A549 (cell line): Measurements from ENCODE around the gene ELOVL5. TPM values are rescaled to one million over a fixed set of nuclear protein-coding genes. Genes with fewer than 3 reads are reported as not detected.

Experiments
- ATAC-seq, 2 experiments: fragments of 200-7000 bp in 1 of 2; fragments of >200 bp in 1 of 2; cut with Nextera tagmentation in 1 of 2; cut with Tn5 transposase in 1 of 2; 3 replicates each; pipeline versions ENCODE4 v1.8.0 to v1.9.1; 2018 to 2020; ENCODE audit warnings: mild to moderate bottlenecking in 1 of 2, moderate library complexity in 1 of 2
- CTCF ChIA-PET: fragments of 300-600 bp; sonication (Branson Sonifier 250); formaldehyde crosslinking; extraction: SDS; loops from one replicate; lab custom pipeline; 2021; ENCODE audit warnings: antibody characterized with exemption, inconsistent platforms; lab: Yijun Ruan, JAX
- POLR2A ChIA-PET: fragments of 350-600 bp; formaldehyde crosslinking; extraction: SDS; loops from one replicate; lab custom pipeline; 2021; ENCODE audit warnings: antibody characterized with exemption, inconsistent platforms; lab: Yijun Ruan, JAX
- DNase-seq, 2 experiments: peaks; one replicate each; pipeline versions ENCODE4 v3.0.0 to v3.0.0-alpha.2; 2011 to 2016; ENCODE audit warnings: low read depth in 1 of 2, low spot score in 1 of 2
- FAIRE-seq: peaks from 2 replicates; lab custom pipeline; 2011; peaks lifted over from hg19 to GRCh38; lab: Jason Lieb, UNC
- H3K27ac ChIP-seq, 2 experiments: fragments of >200 bp; sonication (Bioruptor Twin); formaldehyde crosslinking; 3 replicates each; pipeline ENCODE4 v1.5.1; 2016 to 2017
- H3K4me1 ChIP-seq: fragments of >200 bp; sonication (Bioruptor Twin); formaldehyde crosslinking; 3 replicates; pipeline ENCODE4 v1.6.1; 2016
- H3K4me2 ChIP-seq: fragments of >200 bp; sonication (Bioruptor Twin); formaldehyde crosslinking; 3 replicates; pipeline ENCODE4 v1.6.1; 2016
- H3K4me3 ChIP-seq: fragments of >200 bp; sonication (Bioruptor Twin); formaldehyde crosslinking; 3 replicates; pipeline ENCODE4 v1.5.1; 2016
- H3K9me3 ChIP-seq: fragments of >200 bp; sonication (Bioruptor Twin); formaldehyde crosslinking; 3 replicates; pipeline ENCODE4 v1.6.1; 2016
- BCL3 ChIP-seq: fragments of >200 bp; sonication (Bioruptor Twin); formaldehyde crosslinking; IDR thresholded peaks from 3 replicates; pipeline ENCODE4 v1.6.1; 2016
- CEBPB ChIP-seq, 2 experiments: fragments of >200 bp in 1 of 2; sonication (Bioruptor Twin) in 1 of 2; formaldehyde crosslinking in 1 of 2; IDR thresholded peaks; 2 replicates each; pipeline ENCODE4 v1.6.1; 2012 to 2016
- CHD4 ChIP-seq: fragments of 200-600 bp; sonication (generic); IDR thresholded peaks from 2 replicates; pipeline ENCODE4 v1.6.1; 2016; ENCODE audit warnings: antibody characterized with exemption, mild to moderate bottlenecking, borderline replicate concordance
- CTCF ChIP-seq: fragments of >200 bp; sonication (Bioruptor Twin); formaldehyde crosslinking; IDR thresholded peaks from 3 replicates; pipeline ENCODE4 v1.5.1; 2016
- EHF ChIP-seq: fragments of 250-450 bp; sonication (Bioruptor Pico); IDR thresholded peaks from 2 replicates; pipeline ENCODE4 v1.5.0; 2020; ENCODE audit warnings: mild to moderate bottlenecking
- EP300 ChIP-seq, 2 experiments: fragments of >200 bp; sonication (Bioruptor Twin); formaldehyde crosslinking; IDR thresholded peaks; 2 replicates in 1 of 2; 3 replicates in 1 of 2; pipeline ENCODE4 v1.6.1; 2016 to 2017
- HDAC2 ChIP-seq: fragments of 200-600 bp; sonication (generic); IDR thresholded peaks from 2 replicates; pipeline ENCODE4 v1.6.1; 2016
- HOXB13 ChIP-seq: fragments of 250-450 bp; sonication (Bioruptor Pico); IDR thresholded peaks from 2 replicates; pipeline ENCODE4 v1.5.0; 2020; ENCODE audit warnings: low read depth, mild to moderate bottlenecking, moderate library complexity
- JUN ChIP-seq, 2 experiments: fragments of >200 bp; sonication (Bioruptor Twin); formaldehyde crosslinking; IDR thresholded peaks; 2 replicates in 1 of 2; 3 replicates in 1 of 2; pipeline ENCODE4 v1.6.1; 2016 to 2017
- JUNB ChIP-seq: fragments of >200 bp; sonication (Bioruptor Twin); formaldehyde crosslinking; IDR thresholded peaks from 2 replicates; pipeline ENCODE4 v1.6.1; 2016
- KDM1A ChIP-seq: fragments of 200-600 bp; sonication (generic); IDR thresholded peaks from 2 replicates; pipeline ENCODE4 v1.6.1; 2016; ENCODE audit warnings: low read depth, mild to moderate bottlenecking
- MAX ChIP-seq: IDR thresholded peaks from 2 replicates; pipeline ENCODE4 v1.6.1; 2012
- MYC ChIP-seq: IDR thresholded peaks from 2 replicates; pipeline ENCODE4 v1.6.1; 2012; ENCODE audit warnings: mild to moderate bottlenecking, inconsistent platforms, low read length, improper control_type of control experiment, borderline replicate concordance
- NPAS2 ChIP-seq: fragments of 250-450 bp; sonication (Bioruptor Pico); IDR thresholded peaks from 2 replicates; pipeline ENCODE4 v1.8.0; 2022; ENCODE audit warnings: mild to moderate bottlenecking, moderate library complexity, borderline replicate concordance
- NR3C1 ChIP-seq: fragments of >200 bp; sonication (Bioruptor Twin); formaldehyde crosslinking; IDR thresholded peaks from 3 replicates; pipeline ENCODE4 v1.6.1; 2017
- PHF8 ChIP-seq: fragments of 200-600 bp; sonication (generic); IDR thresholded peaks from 2 replicates; pipeline ENCODE4 v1.6.1; 2016; ENCODE audit warnings: low read depth, mild to moderate bottlenecking, antibody characterized with exemption, moderate library complexity, borderline replicate concordance
- RARB ChIP-seq: fragments of 250-450 bp; sonication (Bioruptor Pico); IDR thresholded peaks from 2 replicates; pipeline ENCODE4 v1.8.0; 2021; ENCODE audit warnings: mild to moderate bottlenecking, moderate library complexity
- RFX5 ChIP-seq: fragments of 450-650 bp; IDR thresholded peaks from 2 replicates; pipeline ENCODE4 v1.7.1; 2014; ENCODE audit warnings: antibody characterized with exemption, mild to moderate bottlenecking, moderate library complexity
- SMC3 ChIP-seq: fragments of >200 bp; sonication (Bioruptor Twin); formaldehyde crosslinking; IDR thresholded peaks from 3 replicates; pipeline ENCODE4 v1.6.1; 2018; ENCODE audit warnings: inconsistent platforms
- SREBF2 ChIP-seq: fragments of 450-650 bp; IDR thresholded peaks from 2 replicates; pipeline ENCODE4 v1.6.1; 2014; ENCODE audit warnings: mild to moderate bottlenecking, moderate library complexity
- TP53 ChIP-seq: fragments of 250-450 bp; sonication (Bioruptor Pico); IDR thresholded peaks from 2 replicates; pipeline ENCODE4 v1.5.0; 2021; ENCODE audit warnings: mild to moderate bottlenecking, moderate library complexity
- USF2 ChIP-seq: fragments of 450-650 bp; IDR thresholded peaks from 2 replicates; pipeline ENCODE4 v1.6.1; 2014; ENCODE audit warnings: antibody characterized with exemption
- ZC3H11A ChIP-seq: fragments of 450-650 bp; IDR thresholded peaks from 2 replicates; pipeline ENCODE4 v1.6.1; 2014; ENCODE audit warnings: antibody characterized with exemption, mild to moderate bottlenecking
- ZFP36 ChIP-seq: fragments of 450-650 bp; IDR thresholded peaks from 2 replicates; pipeline ENCODE4 v1.6.1; 2014; ENCODE audit warnings: borderline replicate concordance; ENCODE audit not compliant: partially characterized antibody
- ZSCAN20 ChIP-seq: fragments of 250-450 bp; sonication (Bioruptor Pico); IDR thresholded peaks from 2 replicates; pipeline ENCODE4 v1.8.0; 2022; ENCODE audit warnings: mild to moderate bottlenecking, moderate library complexity
- WGBS: methylation state at CpG from one replicate; pipeline ENCODE4 v1.1.6; 2017; ENCODE audit errors: missing lambda C conversion rate; 5-methylcytosine and 5-hydroxymethylcytosine counted together
- polyA plus RNA-seq, 4 experiments: library from polyadenylated mRNA; depleted of rRNA in 3 of 4; stranded (reverse); fragments of >200 nt; fragmentation: RNase III in 1 of 4; extraction: RNeasy Plus Mini Kit Qiagen cat#74134 plus additional on column Dnase treatment in 1 of 4; gene quantifications; 2 replicates in 3 of 4; 3 replicates in 1 of 4; pipeline ENCODE4 v1.2.3, GENCODE V29; 2011 to 2017

Gene ELOVL5
- polyA plus RNA-seq, 2 of the 4 experiments (the other 2 are of a cell fraction): 90.9 to 95.4 TPM

GRCh38 chr6:53320964-53321363 is 27.8 kb downstream of the ELOVL5 start:
- ChIA-PET CTCF (no interaction called here), POLR2A (no interaction called here)
- peak overlapping the region in 1 of 2 experiments; percentile 39; a peak in 1 of 6 replicates for H3K27ac ChIP-seq
- WGBS: 79% methylated on average over 5 of the region's 5 CpGs
- TF ChIP-seq MYC (no peak), JUNB (no peak), SREBF2 (no peak), EHF (CRISPR knock-in tag) (no peak), TP53 (CRISPR knock-in tag) (no peak), KDM1A (no peak), ZC3H11A (no peak), PHF8 (no peak), SMC3 (no peak), CHD4 (no peak), HOXB13 (CRISPR knock-in tag) (no peak), BCL3 (no peak)
- FAIRE-seq: no peak
- no peak overlapping the region for H3K4me3 ChIP-seq
- peaks cover 48% of the 10 kb centered on the region for H3K4me1 ChIP-seq
- no peak for ATAC-seq
- H3K9me3 ChIP-seq: no peaks in the 10 kb centered on the region
- peak in 1 of 2 experiments; percentile 7 for DNase-seq
- peak overlapping the region; percentile 44; the same call in 2 of the 3 replicates for H3K4me2 ChIP-seq

- FAIRE-seq (no peak), ATAC-seq (no peak), DNase-seq (no peak)
- no peak for TF ChIP-seq HDAC2
- TF ChIP-seq EP300 (IDR thresholded peaks at IDR 0.05): no peak
- no peak for TF ChIP-seq NPAS2
- TF ChIP-seq ZSCAN20 (CRISPR knock-in tag): no peak
- TF ChIP-seq MAX: no peak
- no peak for TF ChIP-seq RFX5
- TF ChIP-seq RARB: no peak
- TF ChIP-seq BCL3: no peak
- TF ChIP-seq NR3C1: no peak
- TF ChIP-seq ZFP36: no peak
- TF ChIP-seq JUN (IDR thresholded peaks at IDR 0.05): no peak
- no peak for TF ChIP-seq EHF (CRISPR knock-in tag)
- no peak for TF ChIP-seq TP53 (CRISPR knock-in tag)
- no peak for TF ChIP-seq USF2
- no peak for TF ChIP-seq CEBPB (IDR thresholded peaks at IDR 0.05)
- no peak for TF ChIP-seq CTCF
- Histone ChIP-seq H3K9me3 (no peaks in the 10 kb centered on the region), H3K27ac (no peak overlapping the region), H3K4me3 (no peak overlapping the region), H3K4me2 (no peak overlapping the region), H3K4me1 (peaks cover 60% of the 10 kb centered on the region)
- CTCF ChIA-PET: interaction anchor here (0.5 to 0.9 kb wide), 2 partner anchors 9 to 178 kb away, joined by 3 read pairs; no protein-coding TSS in a partner anchor
- POLR2A ChIA-PET: no interaction called here
- 96% methylated on average over 5 of the region's 5 CpGs for WGBS
Observed at GRCh38 chr6:53318429-53318828, 30.3 kb downstream of the ELOVL5 start.
